Heart left ventricle (tissue), 16 donors: ENCODE data around the gene CTXN3. TPM values are rescaled to one million over a fixed set of nuclear protein-coding genes. Genes with fewer than 3 reads are reported as not detected.

ENCODE experiments used
- ATAC-seq, 4 donors: fragments of 200-7000 bp; cut with Tn5 transposase; one replicate each; pipeline ENCODE4 v1.9.1; 2020 to 2022; ENCODE audit warnings: moderate library complexity in 4 of 4, mild to moderate bottlenecking in 3 of 4, moderate number of reproducible peaks in 1 of 4
- DNase-seq, 5 donors: peaks; one replicate each; pipeline ENCODE4 v3.0.0-alpha.2; 2020
- H3K27ac ChIP-seq, 12 donors: fragments of 200-600 bp; sonication (generic) in 4 of 12; one replicate each; pipeline versions ENCODE4 v1.5.0 to v1.8.0; 2016 to 2022; ENCODE audit warnings: mild to moderate bottlenecking in 2 of 12
- H3K27me3 ChIP-seq, 9 donors: fragments of 200-600 bp; sonication (generic) in 2 of 9; one replicate each; pipeline versions ENCODE4 v1.5.1 to v1.8.0; 2016 to 2022; ENCODE audit warnings: mild to moderate bottlenecking in 3 of 9
- H3K36me3 ChIP-seq, 9 donors: fragments of 200-600 bp; sonication (generic) in 2 of 9; one replicate each; pipeline versions ENCODE4 v1.5.0 to v1.8.0; 2018 to 2022; ENCODE audit warnings: mild to moderate bottlenecking in 2 of 9
- H3K4me1 ChIP-seq, 12 donors: fragments of 200-600 bp; sonication (generic) in 4 of 12; one replicate each; pipeline versions ENCODE4 v1.5.0 to v1.8.0; 2016 to 2022; ENCODE audit warnings: mild to moderate bottlenecking in 3 of 12
- H3K4me3 ChIP-seq, 12 donors: fragments of 200-600 bp; sonication (generic) in 4 of 12; one replicate each; pipeline versions ENCODE4 v1.5.0 to v1.8.0; 2017 to 2022; ENCODE audit warnings: mild to moderate bottlenecking in 9 of 12, moderate library complexity in 4 of 12
- H3K9me3 ChIP-seq, 12 donors: fragments of 200-600 bp; sonication (generic) in 4 of 12; one replicate each; pipeline versions ENCODE4 v1.5.0 to v1.8.0; 2016 to 2022; ENCODE audit warnings: mild to moderate bottlenecking in 1 of 12
- CTCF ChIP-seq, 12 donors: fragments of 200-600 bp; sonication (generic) in 4 of 12; IDR thresholded peaks; one replicate each; pipeline versions ENCODE4 v1.5.0 to v1.8.0; 2018 to 2022; ENCODE audit warnings: antibody characterized with exemption in 12 of 12, mild to moderate bottlenecking in 5 of 12
- POLR2A ChIP-seq, 2 donors: fragments of 450-650 bp; IDR thresholded peaks; one replicate each; pipeline ENCODE4 v1.6.1; 2017; ENCODE audit warnings: antibody characterized with exemption in 2 of 2, mild to moderate bottlenecking in 2 of 2, moderate library complexity in 2 of 2
- WGBS, 4 donors: extraction: QIAGEN DNeasy Blood & Tissue Kit in 2 of 4; methylation state at CpG; one replicate each; pipeline versions ENCODE4 v1.1.5 to v1.1.7; 2013 to 2018; 5-methylcytosine and 5-hydroxymethylcytosine counted together
- intact Hi-C, 10 donors: fragments of 100-400 bp; cut with DNase I; formaldehyde crosslinking; loops; one replicate each; pipeline versions ENCODE4 v1.11.1 to v1.14.2; 2022
- polyA plus RNA-seq, 2 donors: library from polyadenylated mRNA; stranded (reverse); fragments of 200-250 nt; gene quantifications; one replicate each; pipeline ENCODE4 v1.2.3, GENCODE V29; 2013
- total RNA-seq, 9 donors: library from RNA; depleted of rRNA in 2 of 9; stranded (reverse); fragments of >200 nt in 2 of 9; fragmentation: NEBNext Ultra II Directional in 3 of 9; extraction: Animal tissue kit (Norgen Biotek cat#: 25700) in 3 of 9; gene quantifications; one replicate each; pipeline versions ENCODE4 v1.1.0 to v1.2.4, GENCODE V29; 2016 to 2023
- donor health status: ischemic (EF 13 %, LVEDD 7.1; RV severe dilation, severe dysfunction).
- donor health status: healthy with polysubstance abuse.
- donor health status: DM: no; HTN: yes; CAD: no.
- donor health status: DM: no; HTN: no; CAD: no.
- donor health status: ischemic (EF 25% LVEDD 6.9; RV normal size, moderate dysfunction).
- donor health status: ischemic (EF 25% LVEDD 5.7; RV mildly dilated, moderate dysfunction).
- donor health status: healthy.
- donor health status: DM: yes; HTN: yes; CAD: no.
- donor health status: ischemic (EF 35%, LVEDD 5.7; RV mildly dilated, moderate dysfunction).
- donor health status: nonischemic (EF 11% LVEDD 7.7; RV severe dilation, severe dysfunction).
- donor health status: DM: yes; HTN: yes; CAD: no.
- donor health status: PGD.
- donor health status: ischemic (EF 29% LVEDD 5.4; RV normal size, mild dysfunction).
- donor health status: nonischemic (EF 23%, LVEDD 6.1; RV moderate dilation, normal function).

CTXN3 gene
- total and polyA plus RNA-seq, 11 donors: not detected

- Histone ChIP-seq H3K4me3 (no peak overlapping the region), H3K4me1 (no peaks in the 10 kb centered on the region), H3K27me3 (no peaks in the 10 kb centered on the region), H3K9me3 (no peaks in the 10 kb centered on the region), H3K27ac (no peak overlapping the region), H3K36me3 (no peaks in the 10 kb centered on the region)
- WGBS, 4 donors: 32 to 44% (median 37%) methylated on average over 2 of the region's 2 CpGs
- TF ChIP-seq CTCF (IDR thresholded peaks at IDR 0.05) (no peak), POLR2A (IDR thresholded peaks at IDR 0.05) (no peak)
- DNase-seq (no peak), ATAC-seq (no peak)
- intact Hi-C loops: no loop called here
Observed at GRCh38 chr5:127609011-127609410, 39.9 kb upstream of the CTXN3 start.

GRCh38 chr5:127609957-127610356, 38.9 kb upstream of the CTXN3 start:
- Histone ChIP-seq H3K27me3 (no peaks in the 10 kb centered on the region), H3K4me1 (no peaks in the 10 kb centered on the region), H3K36me3 (no peaks in the 10 kb centered on the region), H3K9me3 (no peaks in the 10 kb centered on the region), H3K27ac (no peak overlapping the region), H3K4me3 (no peak overlapping the region)
- ATAC-seq (no peak), DNase-seq (no peak)
- WGBS, 4 donors: 87 to 96% (median 94%) methylated on average over 2 of the region's 2 CpGs
- intact Hi-C loops: no loop called here
- TF ChIP-seq POLR2A (IDR thresholded peaks at IDR 0.05) (no peak), CTCF (IDR thresholded peaks at IDR 0.05) (no peak)

GRCh38 chr5:127612441-127613141, 36.3 kb upstream of the CTXN3 start:
- WGBS, 4 donors: 96 to 98% (median 97%) methylated on average over 4 of the region's 4 CpGs

GRCh38 chr5:127615916-127616315, 33.0 kb upstream of the CTXN3 start:
- peaks cover 0 to 5% (median 0%) of the 10 kb centered on the region in 12 donors for H3K9me3 ChIP-seq
- intact Hi-C loops: no loop called here
- no peak overlapping the region for H3K4me3 ChIP-seq
- 70 to 88% (median 70%) methylated on average over 2 of the region's 2 CpGs for WGBS, 4 donors
- ATAC-seq (no peak), DNase-seq (no peak)
- TF ChIP-seq CTCF (IDR thresholded peaks at IDR 0.05) (no peak), POLR2A (IDR thresholded peaks at IDR 0.05) (no peak)
- no peak overlapping the region for H3K27ac ChIP-seq
- no peaks in the 10 kb centered on the region for H3K27me3 ChIP-seq
- no peaks in the 10 kb centered on the region for H3K36me3 ChIP-seq
- H3K4me1 ChIP-seq: no peaks in the 10 kb centered on the region

More at GRCh38 chr5:127612441-127613141, 36.3 kb upstream of the CTXN3 start:
- ATAC-seq: no peak
- H3K4me1 ChIP-seq: no peaks in the 10 kb centered on the region
- DNase-seq: no peak
- no peaks in the 10 kb centered on the region for H3K9me3 ChIP-seq
- no peak overlapping the region for H3K27ac ChIP-seq
- no peak overlapping the region for H3K4me3 ChIP-seq
- no peaks in the 10 kb centered on the region for H3K27me3 ChIP-seq
- no peak for TF ChIP-seq POLR2A (IDR thresholded peaks at IDR 0.05)
- TF ChIP-seq CTCF (IDR thresholded peaks at IDR 0.05): no peak
- no peaks in the 10 kb centered on the region for H3K36me3 ChIP-seq
- intact Hi-C loops: no loop called here
